Mammary epithelial cell (primary cell): ENCODE measurements around the gene HEYL.

ENCODE experiments used
- EZH2 ChIP-seq: IDR thresholded peaks from 2 replicates; pipeline ENCODE4 v1.6.1; 2012; ENCODE audit warnings: low read length, inconsistent platforms, borderline replicate concordance
- TF ChIP-seq, protein P1 (sequence below), 2 donors: IDR thresholded peaks in 1 of 2; conservative IDR thresholded peaks in 1 of 2; 2 replicates each; pipeline ENCODE4 v1.5.1; 2011 to 2012; ENCODE audit warnings: inconsistent platforms in 2 of 2, low read length in 2 of 2, mild to moderate bottlenecking in 2 of 2, control low read depth in 1 of 2, low read depth in 1 of 2; ENCODE audit not compliant: insufficient read depth in 1 of 2; ENCODE audit errors: extremely low read depth in 1 of 2

DNA sequence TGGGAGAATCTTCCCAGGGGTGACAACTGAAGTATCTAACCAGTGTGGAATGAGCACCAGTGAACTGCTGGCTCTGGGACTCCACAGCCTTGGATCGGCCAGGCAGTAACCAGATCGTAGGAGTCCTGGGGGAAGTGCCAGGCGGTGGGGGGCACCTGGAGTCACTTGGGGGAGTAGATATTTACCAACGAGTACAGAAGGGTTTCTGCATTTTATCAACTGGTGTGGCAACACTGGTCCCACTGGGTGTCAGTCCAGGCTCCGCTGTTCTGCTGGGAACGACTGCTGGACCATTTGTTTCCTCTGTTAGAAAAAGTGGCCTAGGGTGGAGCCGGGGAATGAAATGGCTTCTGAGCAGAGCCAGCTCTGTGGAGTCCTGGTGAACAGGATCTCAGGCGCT, 14.4 kb downstream of the HEYL start:
- TF ChIP-seq, protein P1, sequence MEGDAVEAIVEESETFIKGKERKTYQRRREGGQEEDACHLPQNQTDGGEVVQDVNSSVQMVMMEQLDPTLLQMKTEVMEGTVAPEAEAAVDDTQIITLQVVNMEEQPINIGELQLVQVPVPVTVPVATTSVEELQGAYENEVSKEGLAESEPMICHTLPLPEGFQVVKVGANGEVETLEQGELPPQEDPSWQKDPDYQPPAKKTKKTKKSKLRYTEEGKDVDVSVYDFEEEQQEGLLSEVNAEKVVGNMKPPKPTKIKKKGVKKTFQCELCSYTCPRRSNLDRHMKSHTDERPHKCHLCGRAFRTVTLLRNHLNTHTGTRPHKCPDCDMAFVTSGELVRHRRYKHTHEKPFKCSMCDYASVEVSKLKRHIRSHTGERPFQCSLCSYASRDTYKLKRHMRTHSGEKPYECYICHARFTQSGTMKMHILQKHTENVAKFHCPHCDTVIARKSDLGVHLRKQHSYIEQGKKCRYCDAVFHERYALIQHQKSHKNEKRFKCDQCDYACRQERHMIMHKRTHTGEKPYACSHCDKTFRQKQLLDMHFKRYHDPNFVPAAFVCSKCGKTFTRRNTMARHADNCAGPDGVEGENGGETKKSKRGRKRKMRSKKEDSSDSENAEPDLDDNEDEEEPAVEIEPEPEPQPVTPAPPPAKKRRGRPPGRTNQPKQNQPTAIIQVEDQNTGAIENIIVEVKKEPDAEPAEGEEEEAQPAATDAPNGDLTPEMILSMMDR (conservative IDR thresholded peaks at IDR 0.05 in 1 of 2, IDR thresholded peaks at IDR 0.05 in 1 of 2; ENCODE audit: extremely low read depth in 1 of 2, insufficient read depth in 1 of 2, low read depth in 1 of 2, low read length in 2 of 2): no peak
- no peak for TF ChIP-seq EZH2
